Vagina (tissue), 2 donors: ENCODE results near the gene MAP7.

Experiments
- CTCF ChIP-seq, 3 experiments: fragments of 450-650 bp in 2 of 3; fragments of 200-600 bp in 1 of 3; sonication (generic) in 1 of 3; IDR thresholded peaks; one replicate each; pipeline ENCODE4 v1.5.1; 2017 to 2019; ENCODE audit warnings: antibody characterized with exemption in 3 of 3, mild to moderate bottlenecking in 2 of 3, moderate library complexity in 2 of 3
- POLR2AphosphoS5 ChIP-seq, 2 donors: sonication (generic); formaldehyde crosslinking; IDR thresholded peaks; one replicate each; pipeline ENCODE4 v1.9.0; 2017; ENCODE audit warnings: antibody characterized with exemption in 2 of 2, mild to moderate bottlenecking in 2 of 2, low read depth in 1 of 2; ENCODE audit not compliant: insufficient read depth in 1 of 2

GRCh38 chr6:136564180-136564579, 14.0 kb upstream of the MAP7 start:
- TF ChIP-seq CTCF (IDR thresholded peaks at IDR 0.05) (no peak), POLR2AphosphoS5 (IDR thresholded peaks at IDR 0.05; ENCODE audit: insufficient read depth in 1 of 2, low read depth in 1 of 2) (no peak)
